ENCODE data around the gene ELANE.

The ELANE gene

DNA sequence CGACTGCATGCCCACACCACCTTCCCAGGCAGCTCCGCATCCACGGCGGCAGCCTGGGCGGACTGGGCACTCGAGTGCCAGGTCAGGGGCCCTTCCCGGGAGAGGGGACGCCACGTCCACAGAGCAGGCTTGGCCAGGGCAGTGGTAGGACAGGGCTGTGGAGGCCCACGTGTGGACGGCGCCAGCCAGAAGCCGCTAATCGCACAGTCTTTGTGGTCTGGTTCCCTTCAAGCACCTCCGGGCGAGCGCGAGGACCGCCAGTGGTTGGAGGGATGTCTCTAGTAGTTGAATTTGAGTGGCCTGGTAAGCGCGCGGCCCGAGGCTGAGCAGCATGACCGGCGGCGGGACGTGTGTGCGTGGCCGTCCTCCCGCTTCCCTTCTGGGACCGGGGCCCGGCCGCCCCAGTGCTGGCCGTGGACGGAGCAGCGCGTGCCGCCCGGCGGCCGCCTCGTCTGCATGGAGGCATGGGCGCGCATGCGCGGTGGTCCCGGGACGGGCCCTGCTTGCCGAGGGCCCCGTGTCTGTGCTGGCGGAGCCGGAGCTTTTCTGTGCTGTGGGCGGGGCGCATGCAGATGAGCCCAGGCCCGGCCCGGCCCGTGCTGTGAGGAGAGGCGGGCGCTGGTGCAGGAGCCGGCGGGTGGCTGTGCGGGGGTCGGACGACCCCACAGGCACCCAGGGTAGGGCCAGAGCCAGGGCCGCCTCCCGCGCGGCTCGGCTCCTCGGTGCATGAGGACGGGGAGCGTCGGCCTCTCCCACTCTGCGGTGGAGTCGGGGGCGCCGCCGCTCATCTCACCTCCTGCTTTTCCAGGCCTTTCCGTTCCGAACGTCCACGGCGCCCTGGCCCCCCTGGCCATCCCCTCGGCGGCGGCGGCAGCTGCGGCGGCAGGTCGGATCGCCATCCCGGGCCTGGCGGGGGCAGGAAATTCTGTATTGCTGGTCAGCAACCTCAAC lies 46.2 kb upstream of the ELANE start:
- 97% methylated on average over 79 of the region's 93 CpGs for WGBS (ENCODE audit: insufficient coverage)
- Histone ChIP-seq H3K27me3 (replicated peaks in 2 of 5; ENCODE audit: control insufficient read depth in 4 of 5, insufficient read depth in 5 of 5, low read length in 4 of 5) (no peaks in the 10 kb centered on the region), H3K27ac (ENCODE audit: insufficient read depth in 1 of 2, low read depth in 1 of 2, low read length in 2 of 2, poor library complexity in 1 of 2, severe bottlenecking in 2 of 2) (no peak overlapping the region), H3K4me1 (ENCODE audit: control extremely low read depth in 1 of 4, control insufficient read depth in 4 of 4, insufficient read depth in 4 of 4, low read length in 3 of 4) (peaks cover 0 to 13% (median 9%) of the 10 kb centered on the region in 4 experiments), H3K4me3 (ENCODE audit: control insufficient read depth in 1 of 7, extremely low read depth in 1 of 7, insufficient read depth in 4 of 7, low read depth in 2 of 7, low read length in 6 of 7) (no peak overlapping the region), H3K9me3 (ENCODE audit: control extremely low read depth in 1 of 5, control insufficient read depth in 4 of 5, insufficient read depth in 2 of 5, low read depth in 1 of 5, low read length in 4 of 5) (no peaks in the 10 kb centered on the region), H3K36me3 (ENCODE audit: control insufficient read depth in 4 of 4, insufficient read depth in 4 of 4, low read length in 3 of 4) (peaks cover 11 to 100% (median 71%) of the 10 kb centered on the region in 4 experiments)
- POLR2A ChIA-PET, result no interaction called here
- DNase-seq, result no peak
- CTCF ChIA-PET, result interaction anchor here (1.0 kb wide), 1 partner anchor 36 kb away, joined by 3 read pairs; no protein-coding TSS in a partner anchor

- Histone ChIP-seq H3K4me1 (ENCODE audit: control extremely low read depth in 1 of 4, control insufficient read depth in 4 of 4, insufficient read depth in 4 of 4, low read length in 3 of 4) (peaks cover 0 to 3% (median 0%) of the 10 kb centered on the region in 4 experiments), H3K27me3 (replicated peaks in 2 of 5; ENCODE audit: control insufficient read depth in 4 of 5, insufficient read depth in 5 of 5, low read length in 4 of 5) (no peaks in the 10 kb centered on the region), H3K27ac (ENCODE audit: insufficient read depth in 1 of 2, low read depth in 1 of 2, low read length in 2 of 2, poor library complexity in 1 of 2, severe bottlenecking in 2 of 2) (no peak overlapping the region), H3K36me3 (ENCODE audit: control insufficient read depth in 4 of 4, insufficient read depth in 4 of 4, low read length in 3 of 4) (peaks cover 13 to 100% (median 75%) of the 10 kb centered on the region in 4 experiments), H3K4me3 (ENCODE audit: control insufficient read depth in 1 of 7, extremely low read depth in 1 of 7, insufficient read depth in 4 of 7, low read depth in 2 of 7, low read length in 6 of 7) (no peak overlapping the region), H3K9me3 (ENCODE audit: control extremely low read depth in 1 of 5, control insufficient read depth in 4 of 5, insufficient read depth in 2 of 5, low read depth in 1 of 5, low read length in 4 of 5) (no peaks in the 10 kb centered on the region)
- DNase-seq, result no peak
- CTCF ChIA-PET, result interaction anchor here (1.0 kb wide), 1 partner anchor 37 kb away, joined by 3 read pairs; no protein-coding TSS in a partner anchor
- POLR2A ChIA-PET, result no interaction called here
- WGBS (ENCODE audit: insufficient coverage), result 97% methylated on average over 34 of the region's 34 CpGs
Observed at GRCh38 chr19:806815-807421, 45.2 kb upstream of the ELANE start.

DNA sequence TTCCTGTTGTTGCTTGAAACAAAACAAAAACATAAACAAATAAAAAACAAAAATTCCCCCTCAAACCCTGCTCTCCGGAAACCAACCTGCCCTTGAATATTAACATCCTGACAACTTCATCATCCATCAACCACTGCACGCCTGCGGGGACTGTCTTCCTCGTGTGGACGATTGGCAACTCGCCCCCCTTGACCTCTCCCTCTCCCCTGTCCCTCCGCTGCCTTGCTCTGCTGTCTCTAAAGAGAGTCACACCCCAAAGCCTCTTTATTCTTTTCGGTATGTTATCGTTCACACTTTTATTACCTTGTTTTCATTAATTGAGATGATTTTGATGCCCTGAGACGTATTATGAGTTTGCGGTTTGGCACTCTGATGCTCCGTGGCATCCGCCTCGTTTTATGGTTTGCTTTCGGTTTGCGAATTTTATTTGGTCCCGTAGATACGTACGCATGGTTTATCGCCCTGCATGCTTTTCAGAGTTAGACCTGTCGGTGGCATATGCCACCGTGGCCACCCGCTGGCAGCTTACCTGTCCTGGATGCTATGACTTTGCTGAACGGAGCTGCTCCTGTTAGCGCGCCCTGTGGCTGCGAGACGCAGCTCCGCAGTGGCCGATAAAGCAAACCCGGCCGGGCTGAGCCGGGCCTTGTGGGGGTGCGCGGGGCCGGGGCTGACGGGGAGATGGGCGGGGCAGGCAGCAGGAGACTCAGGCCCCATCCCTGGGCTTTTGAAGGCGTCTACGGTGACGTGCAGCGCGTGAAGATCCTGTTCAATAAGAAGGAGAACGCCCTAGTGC lies 44.3 kb upstream of the ELANE start:
- no peak for DNase-seq
- Histone ChIP-seq H3K9me3 (ENCODE audit: control extremely low read depth in 1 of 5, control insufficient read depth in 4 of 5, insufficient read depth in 2 of 5, low read depth in 1 of 5, low read length in 4 of 5) (no peaks in the 10 kb centered on the region), H3K36me3 (ENCODE audit: control insufficient read depth in 4 of 4, insufficient read depth in 4 of 4, low read length in 3 of 4) (peaks cover 16 to 96% (median 78%) of the 10 kb centered on the region in 4 experiments), H3K4me3 (ENCODE audit: control insufficient read depth in 1 of 7, extremely low read depth in 1 of 7, insufficient read depth in 4 of 7, low read depth in 2 of 7, low read length in 6 of 7) (no peak overlapping the region), H3K4me1 (ENCODE audit: control extremely low read depth in 1 of 4, control insufficient read depth in 4 of 4, insufficient read depth in 4 of 4, low read length in 3 of 4) (no peaks in the 10 kb centered on the region), H3K27me3 (replicated peaks in 2 of 5; ENCODE audit: control insufficient read depth in 4 of 5, insufficient read depth in 5 of 5, low read length in 4 of 5) (no peaks in the 10 kb centered on the region), H3K27ac (ENCODE audit: insufficient read depth in 1 of 2, low read depth in 1 of 2, low read length in 2 of 2, poor library complexity in 1 of 2, severe bottlenecking in 2 of 2) (no peak overlapping the region)
- WGBS (ENCODE audit: insufficient coverage), result 98% methylated on average over 38 of the region's 44 CpGs
- ChIA-PET CTCF (no interaction called here), POLR2A (no interaction called here)

GRCh38 chr19:808423-808775 lies 43.7 kb upstream of the ELANE start:
- ChIA-PET CTCF (no interaction called here), POLR2A (no interaction called here)
- Histone ChIP-seq H3K4me1 (ENCODE audit: control extremely low read depth in 1 of 4, control insufficient read depth in 4 of 4, insufficient read depth in 4 of 4, low read length in 3 of 4) (no peaks in the 10 kb centered on the region), H3K27me3 (replicated peaks in 2 of 5; ENCODE audit: control insufficient read depth in 4 of 5, insufficient read depth in 5 of 5, low read length in 4 of 5) (no peaks in the 10 kb centered on the region), H3K36me3 (ENCODE audit: control insufficient read depth in 4 of 4, insufficient read depth in 4 of 4, low read length in 3 of 4) (peaks cover 16 to 98% (median 73%) of the 10 kb centered on the region in 4 experiments), H3K27ac (ENCODE audit: insufficient read depth in 1 of 2, low read depth in 1 of 2, low read length in 2 of 2, poor library complexity in 1 of 2, severe bottlenecking in 2 of 2) (no peak overlapping the region), H3K9me3 (ENCODE audit: control extremely low read depth in 1 of 5, control insufficient read depth in 4 of 5, insufficient read depth in 2 of 5, low read depth in 1 of 5, low read length in 4 of 5) (no peaks in the 10 kb centered on the region), H3K4me3 (ENCODE audit: control insufficient read depth in 1 of 7, extremely low read depth in 1 of 7, insufficient read depth in 4 of 7, low read depth in 2 of 7, low read length in 6 of 7) (no peak overlapping the region)
- no peak for DNase-seq
- WGBS (ENCODE audit: insufficient coverage), result 95% methylated on average over 21 of the region's 26 CpGs

DNA sequence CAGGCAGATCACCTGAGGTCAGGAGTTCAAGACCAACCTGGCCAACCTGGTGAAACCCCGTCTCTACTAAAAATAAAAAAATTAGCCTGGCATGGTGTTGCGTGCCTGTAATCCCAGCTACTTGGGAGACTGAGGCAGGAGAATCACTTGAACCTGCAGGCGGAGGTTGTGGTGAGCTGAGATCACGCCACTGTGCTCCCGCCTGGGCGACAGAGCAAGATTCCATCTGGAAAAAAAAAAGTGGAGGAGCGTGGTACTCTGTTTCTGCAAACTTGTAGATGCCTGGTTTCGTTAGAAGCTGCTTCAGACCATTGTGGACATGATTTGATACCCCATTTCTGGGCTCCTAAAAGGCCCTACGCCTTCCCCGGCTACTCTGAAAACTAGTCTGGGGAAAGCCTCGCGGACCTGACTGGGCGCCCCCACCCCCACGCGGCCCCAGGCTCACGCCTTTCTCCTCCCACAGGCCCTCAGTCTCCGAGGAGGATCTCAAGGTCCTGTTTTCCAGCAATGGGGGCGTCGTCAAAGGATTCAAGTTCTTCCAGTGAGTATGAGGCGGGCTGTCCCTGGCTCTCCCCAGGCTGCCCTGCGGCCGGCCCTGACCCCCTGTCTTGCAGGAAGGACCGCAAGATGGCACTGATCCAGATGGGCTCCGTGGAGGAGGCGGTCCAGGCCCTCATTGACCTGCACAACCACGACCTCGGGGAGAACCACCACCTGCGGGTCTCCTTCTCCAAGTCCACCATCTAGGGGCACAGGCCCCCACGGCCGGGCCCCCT lies 41.8 kb upstream of the ELANE start:
- WGBS (ENCODE audit: insufficient coverage), result 96% methylated on average over 27 of the region's 30 CpGs
- no peak overlapping the region for H3K4me3 ChIP-seq (ENCODE audit: control insufficient read depth in 1 of 7, extremely low read depth in 1 of 7, insufficient read depth in 4 of 7, low read depth in 2 of 7, low read length in 6 of 7)
- H3K4me1 ChIP-seq (ENCODE audit: control extremely low read depth in 1 of 4, control insufficient read depth in 4 of 4, insufficient read depth in 4 of 4, low read length in 3 of 4), result no peaks in the 10 kb centered on the region
- no peak for DNase-seq
- H3K27me3 ChIP-seq (replicated peaks in 2 of 5; ENCODE audit: control insufficient read depth in 4 of 5, insufficient read depth in 5 of 5, low read length in 4 of 5), result no peaks in the 10 kb centered on the region
- POLR2A ChIA-PET, result interaction anchor here (0.7 kb wide), 1 partner anchor 9 kb away, joined by 3 read pairs; no protein-coding TSS in a partner anchor
- H3K9me3 ChIP-seq (ENCODE audit: control extremely low read depth in 1 of 5, control insufficient read depth in 4 of 5, insufficient read depth in 2 of 5, low read depth in 1 of 5, low read length in 4 of 5), result no peaks in the 10 kb centered on the region
- peaks cover 16 to 82% (median 57%) of the 10 kb centered on the region in 4 experiments for H3K36me3 ChIP-seq (ENCODE audit: control insufficient read depth in 4 of 4, insufficient read depth in 4 of 4, low read length in 3 of 4)
- no peak overlapping the region for H3K27ac ChIP-seq (ENCODE audit: insufficient read depth in 1 of 2, low read depth in 1 of 2, low read length in 2 of 2, poor library complexity in 1 of 2, severe bottlenecking in 2 of 2)
- CTCF ChIA-PET, result interaction anchor here (0.6 kb wide), 1 partner anchor 1580 kb away, joined by 3 read pairs; no protein-coding TSS in a partner anchor

- Histone ChIP-seq H3K27ac (ENCODE audit: insufficient read depth in 1 of 2, low read depth in 1 of 2, low read length in 2 of 2, poor library complexity in 1 of 2, severe bottlenecking in 2 of 2) (no peak overlapping the region), H3K36me3 (ENCODE audit: control insufficient read depth in 4 of 4, insufficient read depth in 4 of 4, low read length in 3 of 4) (peaks cover 16 to 75% (median 50%) of the 10 kb centered on the region in 4 experiments), H3K4me3 (ENCODE audit: control insufficient read depth in 1 of 7, extremely low read depth in 1 of 7, insufficient read depth in 4 of 7, low read depth in 2 of 7, low read length in 6 of 7) (no peak overlapping the region), H3K4me1 (ENCODE audit: control extremely low read depth in 1 of 4, control insufficient read depth in 4 of 4, insufficient read depth in 4 of 4, low read length in 3 of 4) (no peaks in the 10 kb centered on the region), H3K27me3 (replicated peaks in 2 of 5; ENCODE audit: control insufficient read depth in 4 of 5, insufficient read depth in 5 of 5, low read length in 4 of 5) (no peaks in the 10 kb centered on the region), H3K9me3 (ENCODE audit: control extremely low read depth in 1 of 5, control insufficient read depth in 4 of 5, insufficient read depth in 2 of 5, low read depth in 1 of 5, low read length in 4 of 5) (no peaks in the 10 kb centered on the region)
- 92% methylated on average over 7 of the region's 25 CpGs for WGBS (ENCODE audit: insufficient coverage)
- no peak for DNase-seq
- POLR2A ChIA-PET, result interaction anchor here (0.7 kb wide), 1 partner anchor 10 kb away, joined by 3 read pairs; no protein-coding TSS in a partner anchor
- CTCF ChIA-PET, result no interaction called here
Observed at GRCh38 chr19:810883-811489, 41.1 kb upstream of the ELANE start.

Measured in common myeloid progenitor, CD34-positive (primary cell).